Measurements from ENCODE around the gene TMOD1.
A peak's percentile ranks its signal among the peaks of the same experiment; 100 is the strongest.
"Not testable (repeated sequence)": the region's sequence is repeated elsewhere in the genome, so short reads cannot be mapped to it uniquely, and the experiment has no call there.

The TMOD1 gene

DNA sequence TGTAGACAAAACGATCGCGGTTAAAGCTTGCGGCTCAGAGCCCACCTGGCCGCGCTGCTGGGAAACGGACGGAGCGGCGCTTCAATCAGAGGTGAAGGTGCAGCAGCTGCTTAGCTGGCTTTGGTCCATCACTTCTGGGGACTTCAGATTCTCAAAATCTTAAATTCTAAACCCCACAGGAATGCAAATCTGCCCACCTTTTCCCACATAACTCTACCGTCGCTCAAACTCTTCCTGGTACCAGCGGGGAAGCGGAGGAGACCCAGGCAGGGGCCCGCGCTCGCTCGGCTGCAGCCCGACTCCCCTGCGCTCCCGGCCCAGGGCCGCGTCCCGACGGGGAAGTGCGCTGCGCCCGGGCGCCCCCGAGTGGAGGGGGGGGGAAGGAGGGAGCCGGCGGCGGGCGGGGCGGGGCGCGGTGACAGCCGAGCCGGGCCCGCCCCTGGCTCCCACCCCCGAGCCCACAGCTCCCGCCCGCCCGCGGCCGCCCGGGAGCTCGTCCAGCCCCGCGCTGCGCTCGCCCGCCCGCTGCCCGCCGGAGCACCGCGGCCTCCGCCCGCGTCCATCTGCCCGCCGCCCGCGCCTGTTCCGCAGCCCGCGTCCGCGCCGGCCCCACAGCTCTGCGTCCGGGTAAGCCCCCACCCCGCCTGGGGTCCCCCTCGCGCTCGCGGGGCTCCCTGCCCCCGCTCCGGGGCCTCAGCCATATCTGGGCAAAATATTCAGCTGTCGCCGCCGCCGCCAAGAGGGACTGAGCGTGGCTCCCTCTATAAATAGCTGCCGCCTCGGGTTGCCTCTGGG is at the start of gene TMOD1:
TSS of gene TMOD1 (plus strand) at position 490 of the 795 bp plus-strand sequence. CDS start 22,523 bp downstream, outside the sequence.
- peak; percentile 93 for DNase-seq (ENCODE audit: low spot score)
- ChIA-PET POLR2A (ENCODE audit: low non-redundant PET) (no interaction called here), CTCF (interaction anchor here (0.6 to 2.3 kb wide), 13 partner anchors 10 to 1923 kb away, joined by 3 to 11 read pairs (median 4); no protein-coding TSS in a partner anchor)
- TF ChIP-seq, protein P1, sequence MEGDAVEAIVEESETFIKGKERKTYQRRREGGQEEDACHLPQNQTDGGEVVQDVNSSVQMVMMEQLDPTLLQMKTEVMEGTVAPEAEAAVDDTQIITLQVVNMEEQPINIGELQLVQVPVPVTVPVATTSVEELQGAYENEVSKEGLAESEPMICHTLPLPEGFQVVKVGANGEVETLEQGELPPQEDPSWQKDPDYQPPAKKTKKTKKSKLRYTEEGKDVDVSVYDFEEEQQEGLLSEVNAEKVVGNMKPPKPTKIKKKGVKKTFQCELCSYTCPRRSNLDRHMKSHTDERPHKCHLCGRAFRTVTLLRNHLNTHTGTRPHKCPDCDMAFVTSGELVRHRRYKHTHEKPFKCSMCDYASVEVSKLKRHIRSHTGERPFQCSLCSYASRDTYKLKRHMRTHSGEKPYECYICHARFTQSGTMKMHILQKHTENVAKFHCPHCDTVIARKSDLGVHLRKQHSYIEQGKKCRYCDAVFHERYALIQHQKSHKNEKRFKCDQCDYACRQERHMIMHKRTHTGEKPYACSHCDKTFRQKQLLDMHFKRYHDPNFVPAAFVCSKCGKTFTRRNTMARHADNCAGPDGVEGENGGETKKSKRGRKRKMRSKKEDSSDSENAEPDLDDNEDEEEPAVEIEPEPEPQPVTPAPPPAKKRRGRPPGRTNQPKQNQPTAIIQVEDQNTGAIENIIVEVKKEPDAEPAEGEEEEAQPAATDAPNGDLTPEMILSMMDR (conservative IDR thresholded peaks at IDR 0.05; ENCODE audit: low read depth) = peak; percentile 70
- H3K27ac ChIP-seq = no peak within 1 kb of the TSS

DNA sequence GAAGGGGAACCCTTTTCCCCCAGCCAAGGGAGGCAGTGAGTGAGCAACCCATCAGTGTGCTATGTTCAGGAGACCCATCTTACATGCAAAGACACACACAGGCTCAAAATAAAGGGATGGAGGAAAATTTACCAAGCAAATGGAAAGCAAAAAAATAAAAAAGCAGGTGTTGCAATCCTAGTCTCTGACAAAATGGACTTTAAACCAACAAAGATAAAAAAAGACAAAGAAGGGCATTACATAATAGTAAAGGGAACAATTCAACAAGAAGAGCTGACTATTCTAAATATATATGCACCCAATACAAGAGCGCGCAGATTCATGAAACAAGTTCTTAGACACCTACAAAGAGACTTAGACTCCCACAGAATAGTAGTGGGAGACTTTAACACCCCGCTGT is 47.9 kb upstream of the TMOD1 start:
- POLR2A ChIA-PET (ENCODE audit: low non-redundant PET); CTCF ChIA-PET; DNase-seq (ENCODE audit: low spot score); H3K27ac ChIP-seq: not testable (repeated sequence)

DNA sequence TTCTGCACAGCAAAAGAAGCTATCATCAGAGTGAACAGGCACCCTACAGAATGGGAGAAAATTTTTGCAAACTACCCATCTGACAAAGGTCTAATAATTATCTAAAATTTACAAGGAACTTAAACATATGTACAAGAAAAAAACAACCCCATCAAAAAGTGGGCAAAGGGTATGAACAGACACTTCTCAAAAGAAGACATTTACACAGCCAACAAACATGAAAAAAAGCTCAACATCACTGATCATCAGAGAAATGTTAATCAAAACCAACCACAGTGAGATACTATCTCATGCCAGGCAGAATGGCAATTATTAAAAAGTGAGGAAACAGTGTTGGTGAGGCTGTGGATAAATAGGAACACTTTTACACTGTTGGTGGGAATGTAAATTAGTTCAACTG is 44.6 kb upstream of the TMOD1 start:
- DNase-seq (ENCODE audit: low spot score); H3K27ac ChIP-seq; POLR2A ChIA-PET (ENCODE audit: low non-redundant PET): not testable (repeated sequence)
- CTCF ChIA-PET = interaction anchor here (0.6 to 0.7 kb wide), 2 partner anchors 71 to 190 kb away, joined by 3 to 4 read pairs; no protein-coding TSS in a partner anchor

DNA sequence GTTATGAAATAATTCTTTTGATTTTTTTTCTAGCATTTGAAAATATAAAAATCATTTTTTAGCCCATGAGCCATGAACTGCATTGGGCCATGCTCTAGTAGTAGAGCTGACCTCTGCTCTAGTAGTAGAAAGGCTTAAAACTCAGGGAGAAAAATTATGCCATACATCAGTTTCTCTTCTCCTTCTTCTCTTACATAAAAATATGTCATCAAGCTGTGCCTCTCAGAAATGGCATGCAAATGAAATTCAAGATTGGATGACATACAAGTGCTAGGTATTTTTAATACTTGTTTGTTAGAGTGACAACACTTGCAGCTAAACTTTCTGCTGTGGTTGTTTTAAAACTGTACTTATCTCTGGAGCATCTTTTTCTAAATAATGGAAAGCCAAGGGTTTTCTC is 42.1 kb upstream of the TMOD1 start:
- TF ChIP-seq, protein P1 (conservative IDR thresholded peaks at IDR 0.05; ENCODE audit: low read depth) = no peak
- ChIA-PET POLR2A (ENCODE audit: low non-redundant PET) (no interaction called here), CTCF (interaction anchor here (0.8 to 1.0 kb wide), 2 partner anchors 109 to 140 kb away, joined by 3 to 7 read pairs; no protein-coding TSS in a partner anchor)
- no peak for DNase-seq (ENCODE audit: low spot score)
- H3K27ac ChIP-seq = no peak overlapping the region

DNA sequence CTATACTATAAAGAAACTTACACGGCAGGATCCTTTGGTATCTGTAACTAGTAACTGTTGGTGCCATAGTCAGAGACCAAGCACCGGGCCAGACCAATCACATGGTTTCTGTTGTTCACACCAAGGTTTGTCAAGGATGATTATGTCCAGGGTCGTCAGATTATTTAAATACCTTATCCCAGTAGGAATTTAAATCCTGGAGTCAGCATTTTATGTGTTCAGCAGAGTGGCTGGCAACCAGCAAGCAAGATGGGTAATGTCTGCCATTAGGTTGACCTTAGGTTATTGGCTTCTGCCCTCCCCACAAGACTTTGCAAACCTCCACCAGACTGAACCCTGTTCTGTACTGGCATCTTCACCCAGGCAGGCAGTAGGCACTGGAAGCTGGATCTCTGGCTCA is 39.3 kb upstream of the TMOD1 start:
- ChIA-PET CTCF (interaction anchor here (1.1 to 1.6 kb wide), 2 partner anchors 34 to 137 kb away, joined by 3 to 6 read pairs; no protein-coding TSS in a partner anchor), POLR2A (ENCODE audit: low non-redundant PET) (no interaction called here)
- no peak overlapping the region for H3K27ac ChIP-seq
- TF ChIP-seq, protein P1 (conservative IDR thresholded peaks at IDR 0.05; ENCODE audit: low read depth) = no peak
- no peak for DNase-seq (ENCODE audit: low spot score)

DNA sequence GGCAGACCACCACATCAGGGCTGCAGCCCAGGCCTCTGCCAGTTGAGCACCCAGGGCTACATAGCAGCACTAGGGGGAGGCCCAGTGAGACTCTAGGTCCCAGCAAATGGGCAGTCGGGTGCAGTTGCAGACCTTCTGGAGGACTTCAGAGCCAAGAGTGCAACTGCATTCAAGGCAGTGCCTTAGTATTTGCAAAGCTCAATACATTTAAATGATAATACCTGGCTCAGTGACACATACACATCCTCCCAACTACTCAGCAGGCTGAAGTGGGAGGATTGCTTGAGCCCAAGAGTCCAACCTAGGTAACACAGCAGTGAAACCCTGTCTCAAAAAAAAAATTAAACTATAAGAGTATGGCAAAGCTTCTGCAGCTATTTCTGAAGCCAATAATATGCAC is 38.6 kb upstream of the TMOD1 start:
- CTCF ChIA-PET = interaction anchor here (0.6 to 2.0 kb wide), 5 partner anchors 33 to 153 kb away, joined by 3 to 7 read pairs (median 4); no protein-coding TSS in a partner anchor
- no peak overlapping the region for H3K27ac ChIP-seq
- DNase-seq (ENCODE audit: low spot score) = no peak
- TF ChIP-seq, protein P1 (conservative IDR thresholded peaks at IDR 0.05; ENCODE audit: low read depth) = no peak
- POLR2A ChIA-PET (ENCODE audit: low non-redundant PET) = no interaction called here

DNA sequence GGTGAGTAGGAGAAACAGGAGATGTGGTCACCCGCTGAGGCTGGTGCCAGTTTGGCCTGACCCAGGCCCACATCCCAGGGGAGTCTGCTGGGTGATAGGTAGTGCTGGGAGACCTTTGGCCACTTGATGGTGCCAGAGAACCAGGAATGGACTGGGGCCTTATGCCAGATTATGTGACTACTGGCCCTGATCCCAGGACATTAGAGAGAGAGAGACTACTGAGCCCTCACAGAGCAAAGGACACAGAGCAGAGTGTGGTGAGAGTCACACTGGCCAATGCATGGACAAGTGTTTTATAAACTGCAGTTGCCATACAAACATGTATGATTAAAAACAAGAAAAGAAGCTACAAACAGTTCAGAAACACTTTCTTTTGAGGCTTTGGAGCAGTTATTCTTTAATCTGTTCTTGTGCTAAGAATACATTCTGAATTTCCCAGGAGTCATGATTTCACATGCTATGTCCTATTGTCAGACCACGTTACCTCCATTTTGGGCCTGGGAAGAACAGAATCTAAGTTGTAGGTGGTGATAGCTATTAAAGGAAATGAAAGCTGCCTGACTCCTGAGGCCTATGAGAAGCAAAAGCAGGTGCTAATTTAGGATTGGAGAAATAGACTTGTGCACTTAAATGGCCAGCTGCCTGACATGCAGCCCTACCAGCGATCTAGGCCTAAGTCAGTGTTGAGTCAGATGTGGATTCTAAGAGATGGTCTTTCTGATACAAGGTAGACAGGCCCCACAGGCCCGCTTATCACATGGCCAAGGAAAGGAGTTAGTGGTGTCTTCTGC is 32.6 kb upstream of the TMOD1 start:
- ChIA-PET CTCF (interaction anchor here (0.6 to 4.9 kb wide), 14 partner anchors 11 to 962 kb away, joined by 3 to 86 read pairs (median 4); no protein-coding TSS in a partner anchor), POLR2A (ENCODE audit: low non-redundant PET) (no interaction called here)
- TF ChIP-seq, protein P1 (conservative IDR thresholded peaks at IDR 0.05; ENCODE audit: low read depth) = peak; percentile 83
- DNase-seq (ENCODE audit: low spot score) = peak; percentile 84
- no peak overlapping the region for H3K27ac ChIP-seq

All from RWPE1 (cell line).